SK-N-SH (cell line): ENCODE data around the gene PODXL2. TPM values are rescaled to one million over a fixed set of nuclear protein-coding genes. Genes with fewer than 3 reads are reported as not detected.

Source experiments
- CTCF ChIA-PET: fragments of 300-600, 350-600 bp; formaldehyde crosslinking; extraction: SDS; loops from one replicate; lab custom pipeline; 2021; lab: Yijun Ruan, JAX
- POLR2A ChIA-PET: fragments of 350-600 bp; sonication (Branson Sonifier 250); formaldehyde crosslinking; extraction: SDS; loops from one replicate; lab custom pipeline; 2020; ENCODE audit warnings: antibody characterized with exemption, inconsistent platforms; lab: Yijun Ruan, JAX
- DNase-seq: peaks from one replicate; pipeline ENCODE4 v3.0.0; 2012
- H2AFZ ChIP-seq: fragments of 200-600 bp; sonication (generic); 2 replicates; pipeline ENCODE4 v1.8.1; 2016; ENCODE audit warnings: antibody characterized with exemption, mild to moderate bottlenecking, low read depth
- H3F3A ChIP-seq: fragments of 200-600 bp; sonication (generic); replicated peaks from 2 replicates; pipeline ENCODE3; 2016; ENCODE audit warnings: antibody characterized with exemption, mild to moderate bottlenecking; ENCODE audit not compliant: insufficient read depth
- H3K27ac ChIP-seq, 2 experiments: fragments of 200-500 bp in 1 of 2; fragments of 200-600 bp in 1 of 2; sonication (Bioruptor generic) in 1 of 2; sonication (generic), shearing (Covaris generic) in 1 of 2; 2 replicates each; pipeline versions ENCODE4 v1.5.1 to v1.6.1; 2014 to 2016; ENCODE audit warnings: low read depth in 2 of 2, inconsistent platforms in 1 of 2, low read length in 1 of 2, mild to moderate bottlenecking in 1 of 2, mixed read lengths in 1 of 2
- H3K27me3 ChIP-seq: fragments of 200-600 bp; sonication (generic), shearing (Covaris generic); 2 replicates; pipeline ENCODE4 v1.6.1; 2016; ENCODE audit warnings: mixed run types; ENCODE audit not compliant: insufficient read depth
- H3K36me3 ChIP-seq, 2 experiments: fragments of 200-500 bp in 1 of 2; fragments of 200-600 bp in 1 of 2; sonication (Bioruptor generic) in 1 of 2; sonication (generic) in 1 of 2; replicated peaks in 1 of 2; 2 replicates each; pipeline versions ENCODE3 to v1.5.1; 2014 to 2016; ENCODE audit warnings: low read length in 1 of 2, mild to moderate bottlenecking in 1 of 2; ENCODE audit not compliant: insufficient read depth in 2 of 2, control insufficient read depth in 1 of 2
- H3K4me1 ChIP-seq, 2 experiments: fragments of 200-500 bp in 1 of 2; fragments of 200-600 bp in 1 of 2; sonication (Bioruptor generic) in 1 of 2; sonication (generic), shearing (Covaris generic) in 1 of 2; 2 replicates each; pipeline versions ENCODE4 v1.5.1 to v1.6.1; 2014 to 2016; ENCODE audit warnings: low read depth in 1 of 2, low read length in 1 of 2, mixed run types in 1 of 2; ENCODE audit not compliant: insufficient read depth in 2 of 2, control insufficient read depth in 1 of 2
- H3K4me2 ChIP-seq: fragments of 200-600 bp; sonication (generic), shearing (Covaris generic); 2 replicates; pipeline ENCODE4 v1.6.1; 2017; ENCODE audit warnings: mixed run types
- H3K4me3 ChIP-seq, 2 experiments: fragments of 200-500 bp in 1 of 2; fragments of 200-600 bp in 1 of 2; sonication (Bioruptor generic) in 1 of 2; sonication (generic), shearing (Covaris generic) in 1 of 2; 2 replicates each; pipeline versions ENCODE4 v1.5.1 to v1.8.1; 2014 to 2016; ENCODE audit warnings: low read depth in 2 of 2, inconsistent platforms in 1 of 2, low read length in 1 of 2, mild to moderate bottlenecking in 1 of 2, mixed read lengths in 1 of 2, moderate library complexity in 1 of 2
- H3K79me2 ChIP-seq: fragments of 200-600 bp; sonication (generic); 2 replicates; pipeline ENCODE4 v1.8.1; 2017; ENCODE audit warnings: mild to moderate bottlenecking; ENCODE audit not compliant: insufficient read depth
- H3K9ac ChIP-seq: fragments of 200-600 bp; sonication (generic); 2 replicates; pipeline ENCODE4 v1.6.1; 2017; ENCODE audit warnings: mixed run types
- H3K9me2 ChIP-seq: fragments of 200-600 bp; sonication (generic); 2 replicates; pipeline ENCODE4 v1.6.1; 2017; ENCODE audit warnings: mixed run types
- H3K9me3 ChIP-seq: fragments of 200-600 bp; sonication (generic); 2 replicates; pipeline ENCODE4 v1.6.1; 2017; ENCODE audit warnings: mixed run types, mild to moderate bottlenecking, moderate library complexity
- H4K20me1 ChIP-seq: fragments of 200-600 bp; sonication (generic); 2 replicates; pipeline ENCODE4 v1.6.1; 2017; ENCODE audit warnings: mild to moderate bottlenecking, mixed run types; ENCODE audit not compliant: insufficient read depth
- ELF1 ChIP-seq: IDR thresholded peaks from 2 replicates; pipeline ENCODE4 v1.4.0; 2012
- FOXJ3 ChIP-seq: sonication (generic); formaldehyde crosslinking; IDR thresholded peaks from 2 replicates; pipeline ENCODE4 v1.5.1; 2020; ENCODE audit warnings: mild to moderate bottlenecking, missing genetic modification reagents
- FOXM1 ChIP-seq: IDR thresholded peaks from 2 replicates; pipeline ENCODE4 v1.4.0; 2012; ENCODE audit warnings: low read depth, mild to moderate bottlenecking
- GATA2 ChIP-seq: sonication (generic); formaldehyde crosslinking; IDR thresholded peaks from 2 replicates; pipeline ENCODE4 v1.5.0; 2020; ENCODE audit warnings: mild to moderate bottlenecking, missing genetic modification reagents
- JUND ChIP-seq: IDR thresholded peaks from 2 replicates; pipeline ENCODE4 v1.4.0; 2012
- MEF2A ChIP-seq: IDR thresholded peaks from 2 replicates; pipeline ENCODE4 v1.4.0; 2012; ENCODE audit warnings: low read depth, borderline replicate concordance
- MXI1 ChIP-seq: IDR thresholded peaks from 2 replicates; pipeline ENCODE4 v1.6.1; 2012; ENCODE audit warnings: mild to moderate bottlenecking, low read depth, low read length, improper control_type of control experiment
- NFIC ChIP-seq: IDR thresholded peaks from 2 replicates; pipeline ENCODE4 v1.4.0; 2012; ENCODE audit warnings: borderline replicate concordance
- PBX3 ChIP-seq: IDR thresholded peaks from 2 replicates; pipeline ENCODE4; 2012
- RCOR1 ChIP-seq: fragments of 150-350 bp; IDR thresholded peaks from 2 replicates; pipeline ENCODE4 v1.6.1; 2017; ENCODE audit warnings: antibody characterized with exemption, low read length
- RFX5 ChIP-seq: IDR thresholded peaks from 2 replicates; pipeline ENCODE4 v1.6.1; 2012; ENCODE audit warnings: mild to moderate bottlenecking, improper control_type of control experiment, low read length
- RXRA ChIP-seq: IDR thresholded peaks from 2 replicates; pipeline ENCODE4 v1.4.0; 2012; ENCODE audit warnings: low read depth, mild to moderate bottlenecking, borderline replicate concordance
- SIN3A ChIP-seq: IDR thresholded peaks from 2 replicates; pipeline ENCODE4 v1.6.1; 2012; ENCODE audit warnings: low read depth, mild to moderate bottlenecking, low read length, moderate library complexity, borderline replicate concordance
- SMC3 ChIP-seq: IDR thresholded peaks from 2 replicates; pipeline ENCODE4 v1.6.1; 2012; ENCODE audit warnings: low read depth, low read length, improper control_type of control experiment
- TCF12 ChIP-seq: IDR thresholded peaks from 2 replicates; pipeline ENCODE4 v1.4.0; 2012
- USF2 ChIP-seq: fragments of 150-350 bp; IDR thresholded peaks from 2 replicates; pipeline ENCODE4 v1.6.1; 2017; ENCODE audit warnings: antibody characterized with exemption, low read length, low read depth, borderline replicate concordance
- WGBS: methylation state at CpG from one replicate; pipeline ENCODE4 v1.1.6; 2017; ENCODE audit warnings: low lambda C conversion rate; 5-methylcytosine and 5-hydroxymethylcytosine counted together
- polyA plus RNA-seq, 3 experiments: library from polyadenylated mRNA; depleted of rRNA; stranded (reverse); fragments of >200 nt; gene quantifications; 2 replicates each; pipeline ENCODE4 v1.2.3, GENCODE V29; 2012
- TF ChIP-seq, protein P1 (sequence below): fragments of 150-350 bp; IDR thresholded peaks from 2 replicates; pipeline ENCODE4 v1.6.1; 2016; ENCODE audit warnings: mild to moderate bottlenecking, low read depth, low read length
- TF ChIP-seq, protein P2 (sequence below): fragments of 200-600 bp; sonication (generic); IDR thresholded peaks from 2 replicates; pipeline ENCODE4 v1.6.1; 2017; ENCODE audit warnings: antibody characterized with exemption, mild to moderate bottlenecking, moderate library complexity

PODXL2 gene
- polyA plus RNA-seq, 1 of the 3 experiments (the other 2 are of a cell fraction), result 27.5 TPM

DNA sequence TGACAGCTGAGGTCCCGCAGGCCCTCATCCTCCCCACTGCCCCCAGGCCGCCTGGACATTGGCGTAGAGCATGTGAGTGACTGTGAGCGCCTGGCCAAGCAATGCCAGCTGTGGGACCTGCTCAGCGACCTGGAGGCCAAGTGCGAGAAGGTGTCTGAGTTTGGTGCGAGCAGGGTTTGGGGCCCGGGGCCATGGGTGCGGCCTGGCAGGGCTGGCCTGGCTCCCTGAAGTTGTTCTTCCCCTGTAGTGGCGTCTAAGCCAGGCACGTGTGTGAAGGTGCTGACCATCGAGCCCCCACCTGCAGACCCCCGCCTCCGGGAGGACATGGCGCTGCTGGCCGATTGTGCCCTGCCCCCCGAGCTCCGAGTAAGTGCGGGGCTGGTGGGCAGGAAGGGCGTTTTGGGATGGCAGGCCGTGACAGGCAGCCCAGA lies 48.0 kb downstream of the PODXL2 start:
- Histone ChIP-seq H3K9ac (no peak overlapping the region), H3K79me2 (peaks cover 13% of the 10 kb centered on the region), H3K4me1 (peaks cover 0 to 16% of the 10 kb centered on the region in 2 experiments; a peak in 1 of 4 replicates), H3K27me3 (no peaks in the 10 kb centered on the region), H3K9me2 (no peaks in the 10 kb centered on the region), H4K20me1 (no peaks in the 10 kb centered on the region), H3K36me3 (peaks cover 0 to 3% of the 10 kb centered on the region in 2 experiments), H3K4me2 (no peak overlapping the region), H3K4me3 (no peak overlapping the region), H3K27ac (no peak overlapping the region), H3F3A (no peaks in the 10 kb centered on the region), H3K9me3 (no peaks in the 10 kb centered on the region), H2AFZ (no peak overlapping the region)
- DNase-seq, result no peak
- no peak for TF ChIP-seq FOXM1
- no peak for TF ChIP-seq MEF2A
- TF ChIP-seq RCOR1, result no peak
- TF ChIP-seq, protein P1, sequence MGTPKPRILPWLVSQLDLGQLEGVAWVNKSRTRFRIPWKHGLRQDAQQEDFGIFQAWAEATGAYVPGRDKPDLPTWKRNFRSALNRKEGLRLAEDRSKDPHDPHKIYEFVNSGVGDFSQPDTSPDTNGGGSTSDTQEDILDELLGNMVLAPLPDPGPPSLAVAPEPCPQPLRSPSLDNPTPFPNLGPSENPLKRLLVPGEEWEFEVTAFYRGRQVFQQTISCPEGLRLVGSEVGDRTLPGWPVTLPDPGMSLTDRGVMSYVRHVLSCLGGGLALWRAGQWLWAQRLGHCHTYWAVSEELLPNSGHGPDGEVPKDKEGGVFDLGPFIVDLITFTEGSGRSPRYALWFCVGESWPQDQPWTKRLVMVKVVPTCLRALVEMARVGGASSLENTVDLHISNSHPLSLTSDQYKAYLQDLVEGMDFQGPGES, result no peak
- no peak for TF ChIP-seq SIN3A
- TF ChIP-seq JUND, result no peak
- TF ChIP-seq MXI1, result no peak
- TF ChIP-seq, protein P2, sequence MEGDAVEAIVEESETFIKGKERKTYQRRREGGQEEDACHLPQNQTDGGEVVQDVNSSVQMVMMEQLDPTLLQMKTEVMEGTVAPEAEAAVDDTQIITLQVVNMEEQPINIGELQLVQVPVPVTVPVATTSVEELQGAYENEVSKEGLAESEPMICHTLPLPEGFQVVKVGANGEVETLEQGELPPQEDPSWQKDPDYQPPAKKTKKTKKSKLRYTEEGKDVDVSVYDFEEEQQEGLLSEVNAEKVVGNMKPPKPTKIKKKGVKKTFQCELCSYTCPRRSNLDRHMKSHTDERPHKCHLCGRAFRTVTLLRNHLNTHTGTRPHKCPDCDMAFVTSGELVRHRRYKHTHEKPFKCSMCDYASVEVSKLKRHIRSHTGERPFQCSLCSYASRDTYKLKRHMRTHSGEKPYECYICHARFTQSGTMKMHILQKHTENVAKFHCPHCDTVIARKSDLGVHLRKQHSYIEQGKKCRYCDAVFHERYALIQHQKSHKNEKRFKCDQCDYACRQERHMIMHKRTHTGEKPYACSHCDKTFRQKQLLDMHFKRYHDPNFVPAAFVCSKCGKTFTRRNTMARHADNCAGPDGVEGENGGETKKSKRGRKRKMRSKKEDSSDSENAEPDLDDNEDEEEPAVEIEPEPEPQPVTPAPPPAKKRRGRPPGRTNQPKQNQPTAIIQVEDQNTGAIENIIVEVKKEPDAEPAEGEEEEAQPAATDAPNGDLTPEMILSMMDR, result no peak
- no peak for TF ChIP-seq RFX5
- no peak for TF ChIP-seq PBX3
- WGBS, result 97% methylated on average over 6 of the region's 21 CpGs
- ChIA-PET CTCF (interaction anchor here (1.3 kb wide), 1 partner anchor 20 kb away, joined by 4 read pairs; no protein-coding TSS in a partner anchor), POLR2A (no interaction called here)

DNA sequence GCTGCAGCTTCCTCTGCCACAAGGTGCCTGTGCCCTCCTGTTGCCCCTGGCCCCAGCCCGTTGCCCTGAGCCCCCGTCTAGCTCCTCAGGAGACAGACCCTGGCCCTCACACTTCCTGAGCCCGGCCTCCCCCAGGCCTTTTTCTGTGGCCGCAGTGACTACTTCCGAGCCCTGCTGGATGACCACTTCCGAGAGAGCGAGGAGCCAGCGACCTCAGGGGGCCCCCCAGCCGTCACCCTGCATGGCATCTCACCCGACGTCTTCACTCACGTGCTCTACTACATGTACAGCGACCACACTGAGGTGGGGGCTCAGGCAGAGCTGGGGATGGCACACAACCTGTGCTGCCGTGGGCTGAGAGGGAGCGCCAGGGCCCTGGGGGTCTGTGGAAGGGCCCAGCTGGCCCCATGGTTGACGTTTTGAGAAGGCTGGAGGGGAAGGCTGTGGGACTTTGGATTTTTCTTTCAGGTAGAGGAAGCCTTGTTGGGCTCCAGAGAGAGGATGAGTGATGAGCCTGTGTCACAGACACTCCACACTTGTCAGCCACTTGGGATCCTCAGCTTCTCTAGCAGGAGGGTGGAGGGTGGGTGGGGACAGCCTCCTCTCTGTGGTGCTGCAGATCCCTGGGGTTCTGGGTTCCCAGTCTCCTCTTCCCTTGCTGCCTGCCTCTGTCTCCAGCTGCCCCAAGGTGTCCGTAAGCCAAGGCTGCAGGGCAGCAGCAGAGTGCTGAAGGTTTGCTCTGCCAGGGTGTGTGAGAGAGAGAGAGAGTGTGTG lies 48.7 kb downstream of the PODXL2 start:
- Histone ChIP-seq H3K79me2 (peaks cover 9% of the 10 kb centered on the region; the same call in 1 of the 2 replicates), H3K9me2 (no peaks in the 10 kb centered on the region), H3K4me2 (no peak overlapping the region), H3K4me3 (no peak overlapping the region), H3K9ac (no peak overlapping the region), H4K20me1 (no peaks in the 10 kb centered on the region), H2AFZ (no peak overlapping the region), H3K27ac (no peak overlapping the region), H3K27me3 (no peaks in the 10 kb centered on the region), H3F3A (no peaks in the 10 kb centered on the region), H3K9me3 (no peaks in the 10 kb centered on the region), H3K4me1 (peaks cover 0 to 12% of the 10 kb centered on the region in 2 experiments; a peak in 1 of 4 replicates), H3K36me3 (peaks cover 0 to 3% of the 10 kb centered on the region in 2 experiments)
- ChIA-PET CTCF (interaction anchor here (0.6 to 4.8 kb wide), 2 partner anchors 18 to 251 kb away, joined by 3 to 34 read pairs; no protein-coding TSS in a partner anchor), POLR2A (interaction anchor here (2.1 kb wide), 1 partner anchor 11 kb away, joined by 5 read pairs; no protein-coding TSS in a partner anchor)
- WGBS, result 90% methylated on average over 8 of the region's 17 CpGs
- no peak for TF ChIP-seq SMC3
- TF ChIP-seq NFIC, result no peak
- TF ChIP-seq FOXJ3 (CRISPR knock-in tag), result no peak
- no peak for TF ChIP-seq ELF1
- no peak for TF ChIP-seq USF2
- no peak for TF ChIP-seq MXI1
- TF ChIP-seq GATA2 (CRISPR knock-in tag), result no peak
- TF ChIP-seq RXRA, result no peak
- no peak for TF ChIP-seq JUND
- TF ChIP-seq TCF12, result no peak
- no peak for TF ChIP-seq RFX5
- DNase-seq, result no peak
